Measurements from ENCODE around the gene ROCK2.

Gene ROCK2

GRCh38 chr2:11368059-11368572 is 23.7 kb upstream of the ROCK2 start:
- TF ChIP-seq, protein P1, sequence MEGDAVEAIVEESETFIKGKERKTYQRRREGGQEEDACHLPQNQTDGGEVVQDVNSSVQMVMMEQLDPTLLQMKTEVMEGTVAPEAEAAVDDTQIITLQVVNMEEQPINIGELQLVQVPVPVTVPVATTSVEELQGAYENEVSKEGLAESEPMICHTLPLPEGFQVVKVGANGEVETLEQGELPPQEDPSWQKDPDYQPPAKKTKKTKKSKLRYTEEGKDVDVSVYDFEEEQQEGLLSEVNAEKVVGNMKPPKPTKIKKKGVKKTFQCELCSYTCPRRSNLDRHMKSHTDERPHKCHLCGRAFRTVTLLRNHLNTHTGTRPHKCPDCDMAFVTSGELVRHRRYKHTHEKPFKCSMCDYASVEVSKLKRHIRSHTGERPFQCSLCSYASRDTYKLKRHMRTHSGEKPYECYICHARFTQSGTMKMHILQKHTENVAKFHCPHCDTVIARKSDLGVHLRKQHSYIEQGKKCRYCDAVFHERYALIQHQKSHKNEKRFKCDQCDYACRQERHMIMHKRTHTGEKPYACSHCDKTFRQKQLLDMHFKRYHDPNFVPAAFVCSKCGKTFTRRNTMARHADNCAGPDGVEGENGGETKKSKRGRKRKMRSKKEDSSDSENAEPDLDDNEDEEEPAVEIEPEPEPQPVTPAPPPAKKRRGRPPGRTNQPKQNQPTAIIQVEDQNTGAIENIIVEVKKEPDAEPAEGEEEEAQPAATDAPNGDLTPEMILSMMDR (conservative IDR thresholded peaks at IDR 0.05; ENCODE audit: low read depth, low read length) = no peak
- H3K4me3 ChIP-seq (ENCODE audit: low read length) = no peak overlapping the region
- DNase-seq (ENCODE audit: low read depth) = no peak

GRCh38 chr2:11367170-11367730 is 22.8 kb upstream of the ROCK2 start:
- H3K4me3 ChIP-seq (ENCODE audit: low read length) = no peak overlapping the region
- DNase-seq (ENCODE audit: low read depth) = no peak
- TF ChIP-seq, protein P1 (conservative IDR thresholded peaks at IDR 0.05; ENCODE audit: low read depth, low read length) = no peak

DNA sequence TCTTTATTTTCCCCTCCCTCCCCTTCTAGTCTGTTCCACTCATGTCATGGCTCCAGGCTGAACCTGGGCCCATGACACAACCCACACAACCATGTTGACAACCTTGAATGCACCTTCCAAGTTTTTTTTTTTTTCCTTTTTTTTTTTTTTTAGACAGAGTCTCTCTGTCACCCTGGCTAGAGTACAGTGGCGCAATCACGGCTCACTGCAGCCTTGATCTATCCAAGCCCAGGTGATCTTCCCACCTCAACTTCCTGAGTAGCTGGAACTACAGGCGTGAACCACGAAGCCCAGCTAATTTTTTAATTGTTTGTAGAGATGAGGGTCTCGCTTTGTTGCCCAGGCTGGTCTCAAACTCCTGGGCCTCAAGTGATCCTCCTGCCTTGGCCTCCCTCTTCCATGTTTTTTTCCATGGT is 21.9 kb upstream of the ROCK2 start:
- no peak overlapping the region for H3K4me3 ChIP-seq (ENCODE audit: low read length)
- no peak for DNase-seq (ENCODE audit: low read depth)
- TF ChIP-seq, protein P1 (conservative IDR thresholded peaks at IDR 0.05; ENCODE audit: low read depth, low read length) = no peak

GRCh38 chr2:11365096-11365879 is 20.9 kb upstream of the ROCK2 start:
- TF ChIP-seq, protein P1 (conservative IDR thresholded peaks at IDR 0.05; ENCODE audit: low read depth, low read length) = no peak
- no peak overlapping the region for H3K4me3 ChIP-seq (ENCODE audit: low read length)
- no peak for DNase-seq (ENCODE audit: low read depth)

DNA sequence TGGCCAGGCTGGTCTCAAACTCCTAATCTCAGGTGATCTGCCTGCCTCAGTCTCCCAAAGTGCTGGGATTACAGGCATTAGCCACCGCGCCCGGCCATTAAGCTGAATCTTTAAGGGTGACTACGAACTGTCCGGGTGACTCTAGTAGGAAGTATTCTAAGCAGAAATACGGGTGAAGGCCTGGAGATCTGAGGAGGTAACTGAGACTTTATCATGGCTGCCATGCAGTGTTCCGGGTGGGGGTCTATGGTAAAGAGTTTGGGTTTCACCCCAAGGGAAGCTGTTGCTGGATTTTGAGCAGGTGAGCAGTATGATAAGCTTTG is 20.1 kb upstream of the ROCK2 start:
- DNase-seq (ENCODE audit: low read depth) = no peak
- no peak overlapping the region for H3K4me3 ChIP-seq (ENCODE audit: low read length)
- TF ChIP-seq, protein P1 (conservative IDR thresholded peaks at IDR 0.05; ENCODE audit: low read depth, low read length) = no peak

DNA sequence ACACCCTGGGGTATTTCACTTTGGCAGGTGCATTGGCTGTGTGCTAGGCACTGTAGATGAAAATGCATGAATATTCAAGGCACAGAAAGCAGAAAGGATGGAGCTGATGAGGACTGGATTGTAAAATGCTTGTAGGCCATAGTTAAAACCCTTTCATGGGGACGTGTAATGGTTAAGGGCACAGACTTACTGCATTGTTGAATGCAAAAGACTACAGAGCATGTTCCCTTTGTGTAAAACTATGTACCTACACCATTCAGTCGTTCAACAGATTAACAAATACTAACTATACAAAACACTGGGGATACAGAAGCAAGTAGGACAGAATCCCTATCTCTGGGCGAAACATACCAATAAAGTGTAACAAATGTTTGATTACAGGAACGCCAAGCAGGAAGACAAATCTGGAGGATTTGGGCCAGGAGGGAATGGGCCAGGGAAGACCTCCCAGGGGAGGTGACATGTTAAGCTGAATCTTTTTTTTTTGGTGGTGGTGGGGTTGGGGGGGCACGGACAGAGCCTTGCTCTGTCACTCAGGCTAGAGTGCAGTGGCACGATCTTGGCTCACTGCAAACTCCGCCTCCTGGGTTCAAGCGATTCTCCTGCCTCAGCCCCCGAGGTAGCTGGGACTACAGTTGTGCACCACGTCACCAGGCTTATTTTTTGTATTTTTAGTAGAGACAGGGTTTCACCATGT is 19.6 kb upstream of the ROCK2 start:
- TF ChIP-seq, protein P1 (conservative IDR thresholded peaks at IDR 0.05; ENCODE audit: low read depth, low read length) = no peak
- no peak for DNase-seq (ENCODE audit: low read depth)
- no peak overlapping the region for H3K4me3 ChIP-seq (ENCODE audit: low read length)
